ENCODE data around the gene KCTD4. TPM values are rescaled to one million over a fixed set of nuclear protein-coding genes. Genes with fewer than 3 reads are reported as not detected.
"Not testable (repeated sequence)": the region's sequence is repeated elsewhere in the genome, so short reads cannot be mapped to it uniquely, and the experiment has no call there.

The KCTD4 gene
- not detected for total RNA-seq

DNA sequence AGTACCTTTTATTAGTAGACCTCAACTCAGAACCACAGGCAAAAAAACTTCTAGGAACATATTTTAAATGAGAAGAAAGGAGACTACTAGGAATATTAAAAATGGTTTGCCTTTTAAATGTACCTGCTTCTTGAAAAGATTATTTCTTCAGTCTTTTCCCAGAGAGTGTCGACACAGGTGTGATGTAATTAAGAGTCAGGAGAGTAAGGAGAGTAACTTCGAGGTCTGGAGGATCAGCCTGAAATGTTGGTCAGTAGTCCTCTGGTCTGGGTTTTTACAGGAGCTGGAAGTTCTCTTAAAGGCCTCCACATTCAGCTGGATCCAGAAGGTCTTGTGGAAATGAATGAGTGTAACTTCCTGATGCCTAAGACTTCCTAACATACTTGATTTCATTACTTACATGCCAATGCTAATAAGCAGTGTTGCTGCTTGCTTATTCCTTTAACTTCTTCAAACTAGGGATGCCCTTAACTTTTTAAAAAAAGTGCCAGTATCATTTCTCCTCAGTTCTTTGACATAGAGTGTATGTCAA, at the start of gene KCTD4:
Gene KCTD4, minus strand, starts transcription at position 345 of the 532 bp plus-strand sequence. CDS start 6,478 bp downstream, outside the sequence.
- Histone ChIP-seq H3K9me3 (no peaks in the 10 kb centered on the region), H3K4me3 (no peak within 1 kb of the TSS), H3K36me3 (no peaks in the 10 kb centered on the region), H3K27me3 (replicated peaks; ENCODE audit: insufficient read depth) (no peaks in the 10 kb centered on the region), H3K4me1 (ENCODE audit: control insufficient read depth in 1 of 2, low read depth in 2 of 2) (peaks cover 11 to 12% of the 10 kb centered on the region in 2 donors), H3K27ac (no peak within 1 kb of the TSS)
- DNase-seq (ENCODE audit: low spot score) (no peak), ATAC-seq (ENCODE audit: insufficient number of reproducible peaks, low FRiP score, low read depth) (no peak)
- TF ChIP-seq, protein P1, sequence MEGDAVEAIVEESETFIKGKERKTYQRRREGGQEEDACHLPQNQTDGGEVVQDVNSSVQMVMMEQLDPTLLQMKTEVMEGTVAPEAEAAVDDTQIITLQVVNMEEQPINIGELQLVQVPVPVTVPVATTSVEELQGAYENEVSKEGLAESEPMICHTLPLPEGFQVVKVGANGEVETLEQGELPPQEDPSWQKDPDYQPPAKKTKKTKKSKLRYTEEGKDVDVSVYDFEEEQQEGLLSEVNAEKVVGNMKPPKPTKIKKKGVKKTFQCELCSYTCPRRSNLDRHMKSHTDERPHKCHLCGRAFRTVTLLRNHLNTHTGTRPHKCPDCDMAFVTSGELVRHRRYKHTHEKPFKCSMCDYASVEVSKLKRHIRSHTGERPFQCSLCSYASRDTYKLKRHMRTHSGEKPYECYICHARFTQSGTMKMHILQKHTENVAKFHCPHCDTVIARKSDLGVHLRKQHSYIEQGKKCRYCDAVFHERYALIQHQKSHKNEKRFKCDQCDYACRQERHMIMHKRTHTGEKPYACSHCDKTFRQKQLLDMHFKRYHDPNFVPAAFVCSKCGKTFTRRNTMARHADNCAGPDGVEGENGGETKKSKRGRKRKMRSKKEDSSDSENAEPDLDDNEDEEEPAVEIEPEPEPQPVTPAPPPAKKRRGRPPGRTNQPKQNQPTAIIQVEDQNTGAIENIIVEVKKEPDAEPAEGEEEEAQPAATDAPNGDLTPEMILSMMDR (IDR thresholded peaks at IDR 0.05), result no peak

DNA sequence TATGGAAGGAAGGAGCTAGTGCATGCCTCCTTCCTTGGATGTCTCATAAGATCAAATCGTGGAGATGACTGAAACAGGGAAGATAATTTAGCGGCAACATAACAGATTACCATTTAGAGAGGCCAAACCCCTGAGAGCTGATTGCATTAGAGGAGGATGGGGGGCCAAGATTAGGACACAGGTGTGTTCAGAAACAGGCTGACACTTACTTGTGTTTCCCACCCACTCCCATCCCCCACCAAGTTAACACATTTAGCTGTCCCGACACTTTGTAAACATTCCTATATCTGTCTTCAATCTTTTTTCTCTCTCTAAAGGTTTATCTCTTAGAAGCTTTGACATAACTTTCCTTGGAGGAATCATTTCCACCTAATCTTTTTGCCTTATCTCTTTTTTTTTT, 48.8 kb upstream of the KCTD4 start:
- no peaks in the 10 kb centered on the region for H3K9me3 ChIP-seq
- H3K4me3 ChIP-seq, result no peak overlapping the region
- DNase-seq (ENCODE audit: low spot score), result no peak
- no peaks in the 10 kb centered on the region for H3K27me3 ChIP-seq (replicated peaks; ENCODE audit: insufficient read depth)
- no peaks in the 10 kb centered on the region for H3K4me1 ChIP-seq (ENCODE audit: control insufficient read depth in 1 of 2, low read depth in 2 of 2)
- H3K27ac ChIP-seq, result no peak overlapping the region
- TF ChIP-seq, protein P1 (IDR thresholded peaks at IDR 0.05), result no peak
- H3K36me3 ChIP-seq, result no peaks in the 10 kb centered on the region
- no peak for ATAC-seq (ENCODE audit: insufficient number of reproducible peaks, low FRiP score, low read depth)

DNA sequence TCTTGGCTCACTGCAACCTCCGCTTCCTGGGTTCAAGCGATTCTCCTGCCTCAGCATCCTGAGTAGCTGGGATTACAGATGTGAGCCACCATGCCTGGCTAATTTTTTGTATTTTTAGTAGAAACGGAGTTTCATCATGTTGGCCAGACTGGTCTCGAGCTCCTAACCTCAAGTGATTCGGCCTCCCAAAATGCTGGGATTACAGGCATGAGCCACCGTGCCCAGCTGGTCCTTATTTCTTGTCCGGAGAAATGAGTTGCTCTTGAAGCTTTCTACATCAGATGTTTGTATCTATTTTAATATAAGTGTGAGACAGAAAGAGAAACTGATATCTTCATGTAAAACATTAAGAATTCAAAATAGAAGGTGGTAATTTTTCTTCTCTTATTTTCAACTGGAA, 43.9 kb upstream of the KCTD4 start:
- DNase-seq (ENCODE audit: low spot score); H3K36me3 ChIP-seq; H3K9me3 ChIP-seq; ATAC-seq (ENCODE audit: insufficient number of reproducible peaks, low FRiP score, low read depth); H3K4me3 ChIP-seq; H3K27ac ChIP-seq; H3K4me1 ChIP-seq (ENCODE audit: control insufficient read depth in 1 of 2, low read depth in 2 of 2); H3K27me3 ChIP-seq (replicated peaks; ENCODE audit: insufficient read depth): not testable (repeated sequence)

DNA sequence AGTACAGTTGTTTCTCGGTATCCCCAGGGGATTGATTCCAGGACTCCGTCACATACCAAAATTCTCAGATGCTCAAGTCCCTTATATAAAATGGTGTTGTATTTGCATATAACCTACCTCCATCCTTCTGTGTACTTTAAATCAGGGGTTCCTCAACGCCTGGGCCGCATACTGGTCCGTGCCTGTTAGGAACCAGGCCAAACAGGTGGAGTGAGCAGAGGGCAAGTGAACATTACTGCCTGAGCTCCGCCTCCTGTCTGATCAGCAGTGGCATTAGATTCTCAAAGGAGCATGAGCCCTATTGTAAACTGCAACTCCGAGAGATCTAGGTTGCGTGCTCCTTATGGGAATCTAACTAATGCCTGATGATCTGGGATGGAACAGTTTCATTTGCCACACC, 42.2 kb upstream of the KCTD4 start:
- Histone ChIP-seq H3K36me3 (no peaks in the 10 kb centered on the region), H3K27me3 (replicated peaks; ENCODE audit: insufficient read depth) (no peaks in the 10 kb centered on the region), H3K4me3 (no peak overlapping the region), H3K27ac (no peak overlapping the region), H3K9me3 (no peaks in the 10 kb centered on the region), H3K4me1 (ENCODE audit: control insufficient read depth in 1 of 2, low read depth in 2 of 2) (peaks cover 4 to 14% of the 10 kb centered on the region in 2 donors)
- DNase-seq (ENCODE audit: low spot score), result no peak
- TF ChIP-seq, protein P1 (IDR thresholded peaks at IDR 0.05), result no peak
- ATAC-seq (ENCODE audit: insufficient number of reproducible peaks, low FRiP score, low read depth), result no peak

DNA sequence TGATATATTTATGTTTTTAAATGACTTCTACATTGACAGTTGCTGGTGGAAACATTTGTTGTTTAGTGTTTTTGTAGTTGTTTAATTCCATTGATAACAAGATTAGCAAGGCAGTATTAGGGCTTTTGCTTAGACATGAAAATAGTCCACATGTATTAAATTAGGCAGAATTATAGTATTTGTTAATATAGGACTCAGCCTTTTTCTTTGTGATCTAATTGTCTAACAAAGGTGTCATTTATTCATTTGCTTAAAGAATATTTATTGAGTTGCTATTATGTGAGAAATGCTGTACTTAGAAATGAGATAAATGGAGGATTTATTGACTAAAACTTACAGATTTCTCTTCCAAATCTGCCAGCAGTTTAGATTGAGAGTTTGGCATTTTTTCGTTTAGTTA, 41.7 kb upstream of the KCTD4 start:
- Histone ChIP-seq H3K4me1 (ENCODE audit: control insufficient read depth in 1 of 2, low read depth in 2 of 2) (peaks cover 4 to 14% of the 10 kb centered on the region in 2 donors), H3K27ac (no peak overlapping the region), H3K27me3 (replicated peaks; ENCODE audit: insufficient read depth) (no peaks in the 10 kb centered on the region), H3K36me3 (no peaks in the 10 kb centered on the region), H3K9me3 (no peaks in the 10 kb centered on the region), H3K4me3 (no peak overlapping the region)
- no peak for DNase-seq (ENCODE audit: low spot score)
- TF ChIP-seq, protein P1 (IDR thresholded peaks at IDR 0.05), result no peak
- no peak for ATAC-seq (ENCODE audit: insufficient number of reproducible peaks, low FRiP score, low read depth)

DNA sequence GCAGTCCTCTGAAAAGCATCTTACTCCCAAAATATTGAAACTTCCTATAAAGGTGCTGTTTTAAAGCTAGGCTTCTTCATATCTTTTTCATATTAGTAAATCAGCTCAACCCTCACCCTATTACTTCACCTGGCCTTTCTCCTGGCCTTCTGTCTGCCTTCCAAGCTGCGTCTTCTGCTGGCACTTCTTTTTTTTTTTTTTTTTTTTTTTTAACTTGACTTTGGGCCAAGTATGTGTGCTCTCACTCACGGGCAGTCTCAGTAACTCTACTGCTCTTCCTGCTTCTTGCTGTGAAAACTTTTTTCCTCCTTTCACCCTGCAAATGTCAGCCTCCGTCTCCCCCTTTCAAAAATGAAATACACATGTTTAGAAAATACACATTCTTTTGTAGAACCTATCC, 41.2 kb upstream of the KCTD4 start:
- DNase-seq (ENCODE audit: low spot score) (no peak), ATAC-seq (ENCODE audit: insufficient number of reproducible peaks, low FRiP score, low read depth) (no peak)
- TF ChIP-seq, protein P1 (IDR thresholded peaks at IDR 0.05), result no peak
- Histone ChIP-seq H3K36me3 (no peaks in the 10 kb centered on the region), H3K27me3 (replicated peaks; ENCODE audit: insufficient read depth) (no peaks in the 10 kb centered on the region), H3K4me1 (ENCODE audit: control insufficient read depth in 1 of 2, low read depth in 2 of 2) (peaks cover 4 to 14% of the 10 kb centered on the region in 2 donors), H3K9me3 (no peaks in the 10 kb centered on the region), H3K27ac (no peak overlapping the region), H3K4me3 (peak overlapping the region; percentile 41)

Data from thoracic aorta (tissue), 2 donors.